ENCODE data around the gene BCAT1. TPM values are rescaled to one million over a fixed set of nuclear protein-coding genes. Genes with fewer than 3 reads are reported as not detected.

BCAT1 gene
- total RNA-seq, 1 donor from 2014 or later, result 8.9 TPM

- no peak for ATAC-seq
Measured at GRCh38 chr12:24806386-24806785, 142.5 kb downstream of the BCAT1 start.

GRCh38 chr12:24803430-24804245 is 145.3 kb downstream of the BCAT1 start:
- no peak for ATAC-seq

DNA sequence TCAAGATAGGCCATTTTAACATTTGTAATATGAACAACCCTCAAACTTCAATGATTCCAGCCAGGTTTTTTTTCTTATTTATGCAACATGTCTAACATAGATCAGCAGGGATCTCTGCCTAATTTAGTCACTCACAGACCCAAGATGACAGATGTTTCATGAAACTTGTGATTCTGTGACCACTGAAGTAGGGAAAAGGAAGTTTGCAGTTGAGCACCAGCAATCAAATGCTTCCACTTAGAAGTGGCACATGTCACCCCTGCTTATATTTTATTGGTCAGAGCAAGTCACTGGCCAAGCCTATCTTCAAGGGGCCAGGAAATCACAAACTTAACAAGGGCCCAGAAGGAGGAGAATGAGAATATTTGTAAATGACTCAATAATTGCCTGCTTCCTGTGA is 150.6 kb downstream of the BCAT1 start:
- ATAC-seq, result no peak

- ATAC-seq, result no peak
Measured at GRCh38 chr12:24797901-24798300, 151.0 kb downstream of the BCAT1 start.

- ATAC-seq, result no peak
Measured at GRCh38 chr12:24796876-24797275, 152.0 kb downstream of the BCAT1 start.

DNA sequence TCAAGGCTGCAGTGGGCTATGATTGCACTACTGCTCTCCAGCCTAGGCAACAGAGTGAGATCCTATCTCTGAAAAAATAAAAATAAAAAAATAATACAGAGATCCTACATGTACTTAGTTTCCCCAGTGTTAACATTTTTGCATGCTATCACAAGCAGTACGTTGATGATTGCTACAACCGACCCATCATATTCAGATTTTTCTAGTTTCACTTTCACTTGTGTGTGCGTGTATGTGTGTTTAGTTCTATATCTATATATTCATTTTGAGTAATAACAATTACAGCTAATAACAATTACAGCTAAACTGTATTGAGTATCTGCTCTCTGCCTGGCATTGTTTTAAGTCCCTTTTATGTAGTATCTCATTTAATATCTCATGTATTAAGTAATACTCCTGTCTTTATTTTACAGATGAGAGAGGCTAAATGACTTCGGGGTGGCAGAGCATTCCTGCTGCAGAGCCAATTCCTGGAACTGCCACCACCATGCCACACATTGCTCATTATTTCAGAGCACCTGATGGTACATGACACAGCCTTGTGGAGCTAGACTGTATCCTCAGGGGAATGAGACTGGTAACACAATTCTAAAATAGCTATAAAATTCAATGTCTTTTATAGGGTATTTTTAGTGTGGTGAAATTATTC is 153.1 kb downstream of the BCAT1 start:
- no peak for ATAC-seq

- ATAC-seq, result no peak
Measured at GRCh38 chr12:24791622-24792021, 157.3 kb downstream of the BCAT1 start.

GRCh38 chr12:24788886-24789285 is 160.0 kb downstream of the BCAT1 start:
- no peak for ATAC-seq

GRCh38 chr12:24780697-24781368 is 168.1 kb downstream of the BCAT1 start:
- no peak for ATAC-seq

GRCh38 chr12:24778486-24779304 is 170.2 kb downstream of the BCAT1 start:
- ATAC-seq, result no peak

GRCh38 chr12:24777359-24777758 is 171.5 kb downstream of the BCAT1 start:
- ATAC-seq, result no peak

GRCh38 chr12:24776861-24777260 is 172.0 kb downstream of the BCAT1 start:
- ATAC-seq, result no peak

DNA sequence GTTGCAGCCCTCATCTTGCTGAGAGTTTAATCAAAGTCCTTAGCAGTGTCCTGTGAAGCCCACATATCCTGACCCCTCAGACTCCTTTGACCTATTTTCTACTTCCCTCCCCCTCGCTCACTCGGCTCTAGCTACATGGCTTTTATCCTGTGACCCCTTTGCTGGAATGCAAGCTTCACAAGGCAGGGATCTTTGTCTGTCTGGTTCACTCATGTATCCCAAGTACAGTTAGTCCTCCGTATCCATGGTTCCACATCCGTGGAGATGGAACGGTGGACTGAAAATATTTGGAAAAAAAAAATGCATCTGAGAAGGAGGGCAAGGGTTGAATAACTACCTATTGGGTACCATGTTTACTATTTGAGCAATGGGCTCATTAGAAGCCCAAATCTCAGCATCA is 173.8 kb downstream of the BCAT1 start:
- ATAC-seq, result no peak

- no peak for ATAC-seq
Measured at GRCh38 chr12:24773996-24774395, 174.9 kb downstream of the BCAT1 start.

- no peak for ATAC-seq
Measured at GRCh38 chr12:24772813-24773212, 176.1 kb downstream of the BCAT1 start.

DNA sequence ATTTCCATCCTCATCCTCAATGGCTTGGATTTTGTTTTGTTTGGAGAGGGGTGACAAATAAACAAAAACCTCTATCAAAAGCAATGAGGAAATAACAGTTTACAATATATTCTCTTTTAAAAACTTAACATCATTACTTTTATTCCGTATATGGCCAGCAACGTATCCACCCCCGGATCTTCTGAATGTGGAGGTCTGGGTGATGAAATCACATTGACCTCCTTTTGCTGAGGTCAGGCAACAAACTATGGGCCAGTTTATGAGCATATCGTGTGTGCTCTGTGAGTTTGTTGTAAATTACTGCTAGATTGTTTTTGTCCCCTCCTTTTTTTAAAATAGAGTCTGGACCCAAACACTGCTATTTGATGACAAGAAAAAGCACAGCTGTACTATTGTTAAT is 178.1 kb downstream of the BCAT1 start:
- ATAC-seq, result no peak

- ATAC-seq, result no peak
Measured at GRCh38 chr12:24770334-24770733, 178.6 kb downstream of the BCAT1 start.

GRCh38 chr12:24769682-24770081 is 179.2 kb downstream of the BCAT1 start:
- no peak for ATAC-seq

DNA sequence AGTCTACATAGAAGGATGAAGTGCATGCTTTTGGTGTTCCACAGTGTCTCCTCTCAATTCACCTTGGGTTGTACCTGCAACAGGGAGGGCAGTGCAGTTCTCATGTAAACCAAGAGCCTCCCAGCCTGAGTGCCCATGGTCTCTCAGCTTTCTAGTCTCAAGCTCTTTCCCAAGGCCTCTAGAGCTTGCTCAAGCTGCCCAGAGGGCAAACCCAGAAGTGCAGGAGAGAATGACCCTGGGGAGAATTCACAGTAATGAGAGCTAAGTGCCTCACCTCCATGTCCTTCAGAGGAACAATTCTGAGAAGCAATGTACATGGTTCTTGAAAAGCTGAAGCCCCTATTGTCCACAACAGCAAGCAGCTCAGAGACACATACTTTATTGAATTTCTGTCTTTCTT is 180.5 kb downstream of the BCAT1 start:
- no peak for ATAC-seq

DNA sequence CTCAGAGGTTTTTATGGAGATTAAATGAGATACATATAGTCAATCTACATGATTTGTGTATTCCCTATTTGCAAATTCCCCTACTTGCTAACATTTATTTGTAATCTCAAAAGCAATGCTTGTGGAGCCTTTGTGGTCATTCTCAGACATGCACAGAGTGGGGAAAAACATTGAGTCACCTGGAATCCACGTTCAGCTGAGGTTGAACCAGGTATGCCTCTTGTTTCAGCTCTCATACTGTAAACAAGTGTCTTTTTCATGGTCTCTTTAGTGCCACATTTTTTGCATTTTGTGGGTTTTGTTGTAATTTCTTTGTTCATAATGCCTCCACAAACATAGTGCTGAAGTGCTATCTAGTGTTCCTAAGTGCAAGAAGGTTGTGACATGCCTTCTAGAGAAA is 181.9 kb downstream of the BCAT1 start:
- no peak for ATAC-seq

DNA sequence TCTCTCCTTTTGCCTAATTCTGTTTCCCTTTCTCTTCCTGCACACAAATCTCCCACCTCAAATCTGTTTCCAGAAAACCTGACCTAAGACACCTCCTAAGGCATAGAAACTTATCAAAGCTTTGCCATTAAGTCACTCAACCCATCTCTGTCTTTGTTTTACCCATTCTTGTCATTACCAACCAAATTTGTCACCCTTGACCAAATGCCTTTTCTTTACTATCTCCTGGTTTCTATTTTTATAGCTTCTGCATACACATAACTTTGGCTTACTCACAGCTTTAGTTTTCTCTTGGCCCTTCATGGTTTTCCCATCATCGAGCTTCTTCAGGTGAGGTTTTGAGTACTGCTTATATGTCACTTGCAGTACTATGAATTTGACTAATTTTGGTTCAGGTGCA is 184.2 kb downstream of the BCAT1 start:
- no peak for ATAC-seq

GRCh38 chr12:24760606-24761378 is 188.1 kb downstream of the BCAT1 start:
- no peak for ATAC-seq
